HepG2 (cell line): ENCODE data around the gene JSRP1. TPM values are rescaled to one million over a fixed set of nuclear protein-coding genes. Genes with fewer than 3 reads are reported as not detected.
A peak's percentile ranks its signal among the peaks of the same experiment; 100 is the strongest.

ENCODE experiments used
- ATAC-seq: fragments of 200-7000 bp; cut with Tn5 transposase; 3 replicates; pipeline ENCODE4 v1.9.1; 2020; ENCODE audit warnings: mild to moderate bottlenecking, moderate library complexity
- BruUV-seq: library from RNA; stranded (reverse); fragments of 400-500 nt; replicated peaks from 2 replicates; lab custom pipeline; 2021; lab: Mats Ljungman, UMichigan
- CTCF ChIA-PET: fragments of 300-600 bp; formaldehyde crosslinking; extraction: SDS; loops from one replicate; lab custom pipeline; 2021; ENCODE audit warnings: low total read pairs, inconsistent platforms, low intra/inter-chr PET ratio; lab: Yijun Ruan, JAX
- POLR2A ChIA-PET: fragments of 350-600 bp; sonication (Branson Sonifier 250); formaldehyde crosslinking; loops from one replicate; lab custom pipeline; 2020; ENCODE audit warnings: antibody characterized with exemption, inconsistent platforms; lab: Yijun Ruan, JAX
- DNase-seq: peaks from one replicate; pipeline ENCODE4 v3.0.0-alpha.2; 2015; ENCODE audit warnings: low spot score
- FAIRE-seq: peaks from 3 replicates; lab custom pipeline; 2011; peaks lifted over from hg19 to GRCh38; lab: Jason Lieb, UNC
- H2AFZ ChIP-seq: one replicate; pipeline ENCODE4 v1.6.1; 2011; ENCODE audit warnings: low read length, inconsistent platforms
- H3K27ac ChIP-seq: fragments of 300-600 bp; 3 replicates; pipeline ENCODE4 v1.8.0; 2011; ENCODE audit warnings: mixed run types, mild to moderate bottlenecking, mixed read lengths, low read length, inconsistent platforms; ENCODE audit not compliant: insufficient read depth; ENCODE audit errors: extremely low read length
- H3K27me3 ChIP-seq, 2 experiments: fragments of 200-600 bp in 1 of 2; 2 replicates in 1 of 2; 3 replicates in 1 of 2; pipeline versions ENCODE4 v1.6.0 to v1.8.0; 2011; ENCODE audit warnings: low read length in 2 of 2, mild to moderate bottlenecking in 2 of 2, moderate library complexity in 2 of 2, inconsistent platforms in 1 of 2; ENCODE audit not compliant: insufficient read depth in 2 of 2, control insufficient read depth in 1 of 2
- H3K36me3 ChIP-seq, 2 experiments: fragments of 200-600 bp in 1 of 2; replicated peaks in 1 of 2; 2 replicates in 1 of 2; 3 replicates in 1 of 2; pipeline versions ENCODE4 v1.5.1 to v1.8.0; 2011; ENCODE audit warnings: low read length in 2 of 2, inconsistent platforms in 1 of 2; ENCODE audit not compliant: insufficient read depth in 2 of 2, control insufficient read depth in 1 of 2
- H3K4me1 ChIP-seq: 2 replicates; pipeline ENCODE4 v1.5.1; 2012; ENCODE audit warnings: low read length, inconsistent platforms; ENCODE audit not compliant: insufficient read depth
- H3K4me2 ChIP-seq: 2 replicates; pipeline ENCODE4 v1.6.0; 2011; ENCODE audit warnings: low read depth, low read length, inconsistent platforms
- H3K4me3 ChIP-seq, 3 experiments: fragments of 200-600 bp in 1 of 3; sonication (generic), shearing (Covaris generic) in 1 of 3; replicated peaks in 1 of 3; 2 replicates each; pipeline ENCODE4 v1.5.1; 2011 to 2016; ENCODE audit warnings: low read length in 3 of 3, inconsistent platforms in 2 of 3, low read depth in 2 of 3, mild to moderate bottlenecking in 2 of 3, control low read depth in 1 of 3, mixed read lengths in 1 of 3; ENCODE audit not compliant: insufficient read depth in 1 of 3
- H3K79me2 ChIP-seq: one replicate; pipeline ENCODE4 v1.6.1; 2011; ENCODE audit warnings: low read length, inconsistent platforms; ENCODE audit not compliant: insufficient read depth
- H3K9ac ChIP-seq: 2 replicates; pipeline ENCODE4 v1.6.0; 2011; ENCODE audit warnings: mild to moderate bottlenecking, low read depth, low read length, inconsistent platforms; ENCODE audit not compliant: insufficient read depth
- H3K9me3 ChIP-seq: 2 replicates; pipeline ENCODE4 v1.5.1; 2012; ENCODE audit warnings: mild to moderate bottlenecking, low read length
- H4K20me1 ChIP-seq: 2 replicates; pipeline ENCODE4 v1.6.0; 2011; ENCODE audit warnings: inconsistent platforms, mild to moderate bottlenecking, low read length, moderate library complexity; ENCODE audit not compliant: insufficient read depth
- AGO2 ChIP-seq: fragments of 200-400 bp; formaldehyde crosslinking; optimal IDR thresholded peaks from 2 replicates; pipeline ENCODE3; 2017; ENCODE audit warnings: mild to moderate bottlenecking, low read depth, low read length, moderate library complexity
- ARNT2 ChIP-seq: sonication (generic); formaldehyde crosslinking; IDR thresholded peaks from 2 replicates; pipeline ENCODE4 v1.8.0; 2022; ENCODE audit warnings: mild to moderate bottlenecking, low read depth, missing genetic modification reagents, moderate library complexity
- GLI4 ChIP-seq: sonication (generic); formaldehyde crosslinking; IDR thresholded peaks from 2 replicates; pipeline ENCODE4 v1.5.1; 2020; ENCODE audit warnings: missing genetic modification reagents, mild to moderate bottlenecking, moderate library complexity, borderline replicate concordance
- KDM4B ChIP-seq: sonication (generic); formaldehyde crosslinking; IDR thresholded peaks from 2 replicates; pipeline ENCODE4 v1.4.0; 2020; ENCODE audit warnings: missing genetic modification reagents
- KLF16 ChIP-seq, 2 experiments: sonication (generic) in 1 of 2; formaldehyde crosslinking in 1 of 2; IDR thresholded peaks; 2 replicates each; pipeline versions ENCODE4 v1.6.1 to v1.8.0; 2016 to 2023; ENCODE audit warnings: missing genetic modification reagents in 2 of 2, missing compliant biosample characterization in 1 of 2
- RBM22 ChIP-seq: fragments of 200-400 bp; formaldehyde crosslinking; optimal IDR thresholded peaks from 2 replicates; pipeline ENCODE3; 2017; ENCODE audit warnings: mild to moderate bottlenecking, low read length, moderate library complexity
- RORA ChIP-seq: sonication (generic); formaldehyde crosslinking; IDR thresholded peaks from 2 replicates; pipeline ENCODE4 v1.5.0; 2020; ENCODE audit warnings: mild to moderate bottlenecking, missing genetic modification reagents, moderate library complexity
- ZNF121 ChIP-seq: sonication (generic); formaldehyde crosslinking; IDR thresholded peaks from 2 replicates; pipeline ENCODE4 v1.5.0; 2020; ENCODE audit warnings: mild to moderate bottlenecking, missing genetic modification reagents
- ZSCAN21 ChIP-seq: sonication (generic); formaldehyde crosslinking; IDR thresholded peaks from 2 replicates; pipeline ENCODE4 v1.8.0; 2022; ENCODE audit warnings: mild to moderate bottlenecking, missing genetic modification reagents, moderate library complexity, borderline replicate concordance
- WGBS: methylation state at CpG from one replicate; pipeline ENCODE4 v1.1.6; 2017; ENCODE audit warnings: low lambda C conversion rate; 5-methylcytosine and 5-hydroxymethylcytosine counted together
- in situ Hi-C: cut with HindIII; loops from 2 replicates; pipeline ENCODE4 v1.10.0; 2017; ENCODE audit warnings: low pct_unique_long_range_greater_than_20kb; ENCODE audit not compliant: extremely low pct_ligation_motif_present
- intact Hi-C: fragments of 100-400 bp; cut with micrococcal nuclease; formaldehyde crosslinking; loops from one replicate; pipeline ENCODE4 v1.10.0; 2022; ENCODE audit not compliant: unreplicated experiment
- polyA plus RNA-seq, 8 experiments: library from polyadenylated mRNA; depleted of rRNA in 3 of 8; stranded (reverse) in 7 of 8; unstranded in 1 of 8; fragments of >200 nt; fragmentation: Illumina TruSeq in 4 of 8; extraction: Trizol in 4 of 8; gene quantifications; 2 replicates each; pipeline versions ENCODE4 v1.2.1 to v1.2.3, GENCODE V29; 2011 to 2016; ENCODE audit warnings: low read depth in 4 of 8, missing spikeins in 1 of 8, mixed read lengths in 1 of 8; ENCODE audit not compliant: insufficient read depth in 1 of 8
- total RNA-seq, 5 experiments: library from RNA; depleted of rRNA; stranded (reverse); fragments of >200 nt; fragmentation: Illumina TruSeq; extraction: Trizol; gene quantifications; 2 replicates each; pipeline ENCODE4 v1.2.3, GENCODE V29; 2016; ENCODE audit warnings: low read depth in 1 of 5
- TF ChIP-seq, protein P1 (sequence below): sonication (generic); formaldehyde crosslinking; IDR thresholded peaks from 2 replicates; pipeline ENCODE4 v1.4.0; 2020; ENCODE audit warnings: missing genetic modification reagents

The JSRP1 gene
- total and polyA plus RNA-seq, 2 of the 13 experiments (the other 11 are each of a cell fraction or from before 2014, with no cell fraction given), result 0.16 to 0.38 TPM

DNA sequence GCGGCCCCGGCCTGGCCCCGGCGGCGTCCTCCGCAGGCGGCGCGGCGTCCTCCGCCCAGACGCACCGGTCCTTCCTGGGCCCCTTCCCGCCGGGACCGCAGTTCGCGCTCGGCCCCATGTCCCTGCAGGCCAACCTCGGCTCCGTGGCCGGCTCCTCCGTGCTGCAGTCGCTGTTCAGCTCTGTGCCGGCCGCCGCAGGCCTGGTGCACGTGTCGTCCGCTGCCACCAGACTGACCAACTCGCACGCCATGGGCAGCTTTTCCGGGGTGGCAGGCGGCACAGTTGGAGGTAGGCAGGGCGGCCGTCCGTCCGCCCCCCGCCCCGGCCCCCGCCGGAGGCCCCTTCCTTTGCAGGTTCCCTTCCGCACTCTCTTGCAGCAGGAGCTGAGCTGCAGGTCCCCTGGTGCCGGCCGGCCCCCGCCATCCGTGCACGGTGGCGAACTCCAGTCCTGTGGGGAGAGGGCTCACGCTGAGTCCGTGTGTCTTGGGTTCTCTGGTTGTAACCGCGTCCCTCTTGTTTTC lies 29.3 kb downstream of the JSRP1 start:
- BruUV-seq, result no TSS peak
- Histone ChIP-seq H3K79me2 (no peaks in the 10 kb centered on the region), H4K20me1 (no peaks in the 10 kb centered on the region), H3K4me1 (no peaks in the 10 kb centered on the region), H3K27me3 (no peaks in the 10 kb centered on the region), H3K4me3 (no peak overlapping the region), H3K27ac (no peak overlapping the region), H3K9me3 (no peaks in the 10 kb centered on the region), H2AFZ (no peak overlapping the region), H3K9ac (no peak overlapping the region), H3K36me3 (peaks cover 30 to 55% of the 10 kb centered on the region in 2 experiments; a peak in 4 of 5 replicates)
- whole genome bisulfite sequencing, result 98% methylated on average over 49 of the region's 53 CpGs
- FAIRE-seq, result no peak
- DNase-seq, result no peak
- intact Hi-C loops, result no loop called here
- no peak for ATAC-seq
- CTCF ChIA-PET, result no interaction called here
- TF ChIP-seq AGO2 (peak; percentile 11), ARNT2 (no peak), KLF16 (CRISPR knock-in tag; IDR thresholded peaks at IDR 0.05) (no peak)
- TF ChIP-seq, protein P1, sequence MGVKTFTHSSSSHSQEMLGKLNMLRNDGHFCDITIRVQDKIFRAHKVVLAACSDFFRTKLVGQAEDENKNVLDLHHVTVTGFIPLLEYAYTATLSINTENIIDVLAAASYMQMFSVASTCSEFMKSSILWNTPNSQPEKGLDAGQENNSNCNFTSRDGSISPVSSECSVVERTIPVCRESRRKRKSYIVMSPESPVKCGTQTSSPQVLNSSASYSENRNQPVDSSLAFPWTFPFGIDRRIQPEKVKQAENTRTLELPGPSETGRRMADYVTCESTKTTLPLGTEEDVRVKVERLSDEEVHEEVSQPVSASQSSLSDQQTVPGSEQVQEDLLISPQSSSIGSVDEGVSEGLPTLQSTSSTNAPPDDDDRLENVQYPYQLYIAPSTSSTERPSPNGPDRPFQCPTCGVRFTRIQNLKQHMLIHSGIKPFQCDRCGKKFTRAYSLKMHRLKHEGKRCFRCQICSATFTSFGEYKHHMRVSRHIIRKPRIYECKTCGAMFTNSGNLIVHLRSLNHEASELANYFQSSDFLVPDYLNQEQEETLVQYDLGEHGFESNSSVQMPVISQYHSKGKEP (CRISPR knock-in tag), result no peak
- TF ChIP-seq, all 625 proteins: peak for 1
- POLR2A ChIA-PET, result no interaction called here
- in situ Hi-C loops, result no loop called here
- H3K4me2 ChIP-seq, result no peak overlapping the region

DNA sequence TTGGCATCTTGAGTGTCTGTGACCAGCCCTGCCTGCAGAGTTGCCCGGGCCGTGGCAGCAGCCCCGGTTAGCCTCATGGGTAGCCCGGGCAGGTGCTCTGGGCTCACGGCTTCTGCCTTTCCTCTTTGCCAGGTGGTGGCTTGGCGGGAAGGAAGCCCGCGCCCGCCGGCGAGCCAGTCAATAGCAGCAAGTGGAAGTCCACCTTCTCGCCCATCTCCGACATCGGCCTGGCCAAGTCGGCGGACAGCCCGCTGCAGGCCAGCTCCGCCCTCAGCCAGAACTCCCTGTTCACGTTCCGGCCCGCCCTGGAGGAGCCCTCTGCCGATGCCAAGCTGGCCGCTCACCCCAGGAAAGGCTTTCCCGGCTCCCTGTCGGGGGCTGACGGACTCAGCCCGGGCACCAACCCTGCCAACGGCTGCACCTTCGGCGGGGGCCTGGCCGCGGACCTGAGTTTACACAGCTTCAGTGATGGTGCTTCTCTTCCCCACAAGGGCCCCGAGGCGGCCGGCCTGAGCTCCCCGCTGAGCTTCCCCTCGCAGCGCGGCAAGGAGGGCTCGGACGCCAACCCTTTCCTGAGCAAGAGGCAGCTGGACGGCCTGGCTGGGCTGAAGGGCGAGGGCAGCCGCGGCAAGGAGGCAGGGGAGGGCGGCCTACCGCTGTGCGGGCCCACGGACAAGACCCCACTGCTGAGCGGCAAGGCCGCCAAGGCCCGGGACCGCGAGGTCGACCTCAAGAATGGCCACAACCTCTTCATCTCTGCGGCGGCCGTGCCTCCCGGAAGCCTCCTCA lies 30.0 kb downstream of the JSRP1 start:
- FAIRE-seq (no peak), DNase-seq (no peak), ATAC-seq (no peak)
- no peaks in the 10 kb centered on the region for H3K79me2 ChIP-seq
- peaks cover 30 to 58% of the 10 kb centered on the region in 2 experiments; a peak in 4 of 5 replicates for H3K36me3 ChIP-seq
- ChIA-PET POLR2A (no interaction called here), CTCF (no interaction called here)
- 97% methylated on average over 29 of the region's 59 CpGs for WGBS
- intact Hi-C loops, result no loop called here
- H3K9me3 ChIP-seq, result no peaks in the 10 kb centered on the region
- BruUV-seq, result no TSS peak
- TF ChIP-seq AGO2, result peak; percentile 26
- 0 out of 2 replicates have a peak, but pooled peaks have one; percentile 22 for TF ChIP-seq ZSCAN21
- TF ChIP-seq KDM4B (CRISPR knock-in tag), result no peak
- no peak for TF ChIP-seq RORA (CRISPR knock-in tag)
- TF ChIP-seq RBM22, result peak; percentile 18
- TF ChIP-seq GLI4 (CRISPR knock-in tag), result no peak
- 0 out of 2 replicates have a peak, but pooled peaks have one; percentile 27 for TF ChIP-seq ZNF121 (CRISPR knock-in tag)
- no peaks in the 10 kb centered on the region for H3K4me1 ChIP-seq
- no peak overlapping the region for H3K27ac ChIP-seq
- no peaks in the 10 kb centered on the region for H4K20me1 ChIP-seq
- no peak overlapping the region for H3K9ac ChIP-seq
- H2AFZ ChIP-seq, result no peak overlapping the region
- H3K27me3 ChIP-seq, result no peaks in the 10 kb centered on the region
- in situ Hi-C loops, result no loop called here
- H3K4me3 ChIP-seq, result no peak overlapping the region
- no peak overlapping the region for H3K4me2 ChIP-seq
